Ishikawa (cell line): ENCODE results near the gene DHRSX.

ENCODE experiments used
- CEBPB ChIP-seq: IDR thresholded peaks from 2 replicates; pipeline ENCODE4 v1.6.1; 2012
- CREB1 ChIP-seq: IDR thresholded peaks from 2 replicates; pipeline ENCODE4 v1.6.1; 2012; ENCODE audit warnings: low read depth
- EGR1 ChIP-seq: IDR thresholded peaks from 2 replicates; pipeline ENCODE4 v1.6.1; 2012
- EP300 ChIP-seq: IDR thresholded peaks from 2 replicates; pipeline ENCODE4 v1.6.1; 2012; ENCODE audit warnings: borderline replicate concordance
- FOXM1 ChIP-seq: IDR thresholded peaks from 2 replicates; pipeline ENCODE4 v1.6.1; 2012; ENCODE audit warnings: low read depth, borderline replicate concordance
- NFIC ChIP-seq: IDR thresholded peaks from 2 replicates; pipeline ENCODE4 v1.6.1; 2012
- RAD21 ChIP-seq: IDR thresholded peaks from 2 replicates; pipeline ENCODE4 v1.6.1; 2012; ENCODE audit warnings: low read depth
- TAF1 ChIP-seq: IDR thresholded peaks from 2 replicates; pipeline ENCODE4 v1.6.1; 2012; ENCODE audit warnings: low read depth, mild to moderate bottlenecking
- TCF12 ChIP-seq: IDR thresholded peaks from 2 replicates; pipeline ENCODE4 v1.6.1; 2012; ENCODE audit warnings: low read depth
- TEAD4 ChIP-seq: IDR thresholded peaks from 2 replicates; pipeline ENCODE4 v1.6.1; 2012
- YY1 ChIP-seq: IDR thresholded peaks from 2 replicates; pipeline ENCODE4 v1.6.1; 2012; ENCODE audit warnings: low read depth
- ZBTB7A ChIP-seq: IDR thresholded peaks from 2 replicates; pipeline ENCODE4 v1.6.1; 2012; ENCODE audit warnings: low read depth
- TF ChIP-seq, protein P1 (sequence below): IDR thresholded peaks from 2 replicates; pipeline ENCODE4 v1.6.1; 2012; ENCODE audit warnings: low read depth, mild to moderate bottlenecking
- TF ChIP-seq, protein P2 (sequence below): IDR thresholded peaks from 2 replicates; pipeline ENCODE4 v1.6.1; 2012
- TF ChIP-seq, protein P3 (sequence below): IDR thresholded peaks from 2 replicates; pipeline ENCODE4 v1.6.1; 2012

The DHRSX gene

DNA sequence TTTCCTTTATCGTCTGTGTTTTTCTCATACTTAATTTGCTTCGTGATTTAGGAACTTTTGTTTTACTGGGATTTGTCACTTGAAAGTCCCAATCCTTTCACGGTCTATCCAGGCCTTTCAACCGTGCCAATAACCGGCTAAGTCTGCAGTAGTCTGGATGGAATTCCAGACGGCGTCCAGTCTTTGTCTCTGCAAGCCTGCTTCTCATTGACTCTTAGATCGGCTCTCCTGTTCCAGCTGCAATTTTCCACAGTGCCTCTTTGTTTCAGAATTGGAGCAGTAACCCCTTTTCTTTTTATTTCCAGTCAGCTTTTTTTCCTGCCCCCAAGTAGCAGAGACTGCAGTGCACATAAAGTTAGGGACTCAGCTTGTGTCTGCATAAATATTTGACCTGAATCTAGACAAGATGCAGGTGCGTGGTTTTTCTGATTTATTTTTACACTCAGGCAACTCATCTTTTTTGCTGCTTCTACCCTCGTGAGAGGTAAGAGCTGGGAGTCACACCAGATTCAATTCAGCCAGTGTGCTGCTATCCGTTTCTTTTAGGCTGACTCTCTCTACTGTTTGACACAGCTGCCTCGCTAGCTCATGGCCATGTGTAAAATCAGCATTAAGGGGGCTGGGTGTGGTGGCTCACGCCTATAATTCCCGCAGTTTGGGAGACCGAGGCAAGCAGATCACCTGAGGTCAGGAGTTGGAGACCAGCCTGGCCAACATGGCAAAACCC, 37.4 kb upstream of the DHRSX start:
- TF ChIP-seq CEBPB (no peak), TCF12 (no peak), EGR1 (no peak), TAF1 (no peak), YY1 (no peak), RAD21 (no peak)

DNA sequence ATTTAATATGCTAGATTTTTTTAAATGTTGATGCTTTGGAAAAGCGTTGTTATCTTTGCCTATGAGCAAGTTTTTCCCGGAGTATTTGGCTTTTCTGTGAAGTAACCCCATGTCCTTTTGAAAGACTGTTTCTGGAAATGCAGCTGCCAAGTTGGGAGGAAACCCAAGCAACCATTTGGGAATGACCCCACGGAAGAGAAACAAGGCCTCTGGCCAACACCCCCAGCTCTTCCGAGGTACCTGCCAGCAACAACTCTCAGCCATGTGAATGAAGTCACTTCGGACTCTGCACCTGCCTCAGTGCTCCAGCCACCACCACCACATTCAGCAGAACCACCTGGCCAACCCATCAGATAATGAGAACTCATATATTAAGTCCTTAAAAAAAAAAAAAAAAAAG, 36.2 kb upstream of the DHRSX start:
- TF ChIP-seq, protein P1, sequence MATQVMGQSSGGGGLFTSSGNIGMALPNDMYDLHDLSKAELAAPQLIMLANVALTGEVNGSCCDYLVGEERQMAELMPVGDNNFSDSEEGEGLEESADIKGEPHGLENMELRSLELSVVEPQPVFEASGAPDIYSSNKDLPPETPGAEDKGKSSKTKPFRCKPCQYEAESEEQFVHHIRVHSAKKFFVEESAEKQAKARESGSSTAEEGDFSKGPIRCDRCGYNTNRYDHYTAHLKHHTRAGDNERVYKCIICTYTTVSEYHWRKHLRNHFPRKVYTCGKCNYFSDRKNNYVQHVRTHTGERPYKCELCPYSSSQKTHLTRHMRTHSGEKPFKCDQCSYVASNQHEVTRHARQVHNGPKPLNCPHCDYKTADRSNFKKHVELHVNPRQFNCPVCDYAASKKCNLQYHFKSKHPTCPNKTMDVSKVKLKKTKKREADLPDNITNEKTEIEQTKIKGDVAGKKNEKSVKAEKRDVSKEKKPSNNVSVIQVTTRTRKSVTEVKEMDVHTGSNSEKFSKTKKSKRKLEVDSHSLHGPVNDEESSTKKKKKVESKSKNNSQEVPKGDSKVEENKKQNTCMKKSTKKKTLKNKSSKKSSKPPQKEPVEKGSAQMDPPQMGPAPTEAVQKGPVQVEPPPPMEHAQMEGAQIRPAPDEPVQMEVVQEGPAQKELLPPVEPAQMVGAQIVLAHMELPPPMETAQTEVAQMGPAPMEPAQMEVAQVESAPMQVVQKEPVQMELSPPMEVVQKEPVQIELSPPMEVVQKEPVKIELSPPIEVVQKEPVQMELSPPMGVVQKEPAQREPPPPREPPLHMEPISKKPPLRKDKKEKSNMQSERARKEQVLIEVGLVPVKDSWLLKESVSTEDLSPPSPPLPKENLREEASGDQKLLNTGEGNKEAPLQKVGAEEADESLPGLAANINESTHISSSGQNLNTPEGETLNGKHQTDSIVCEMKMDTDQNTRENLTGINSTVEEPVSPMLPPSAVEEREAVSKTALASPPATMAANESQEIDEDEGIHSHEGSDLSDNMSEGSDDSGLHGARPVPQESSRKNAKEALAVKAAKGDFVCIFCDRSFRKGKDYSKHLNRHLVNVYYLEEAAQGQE = no peak
- TF ChIP-seq TAF1 (no peak), EGR1 (no peak), ZBTB7A (no peak), TCF12 (no peak), EP300 (no peak), CREB1 (no peak), CEBPB (no peak), TEAD4 (no peak), FOXM1 (no peak), NFIC (no peak), YY1 (no peak), RAD21 (no peak)
- TF ChIP-seq, protein P2, sequence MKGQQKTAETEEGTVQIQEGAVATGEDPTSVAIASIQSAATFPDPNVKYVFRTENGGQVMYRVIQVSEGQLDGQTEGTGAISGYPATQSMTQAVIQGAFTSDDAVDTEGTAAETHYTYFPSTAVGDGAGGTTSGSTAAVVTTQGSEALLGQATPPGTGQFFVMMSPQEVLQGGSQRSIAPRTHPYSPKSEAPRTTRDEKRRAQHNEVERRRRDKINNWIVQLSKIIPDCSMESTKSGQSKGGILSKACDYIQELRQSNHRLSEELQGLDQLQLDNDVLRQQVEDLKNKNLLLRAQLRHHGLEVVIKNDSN = no peak
- TF ChIP-seq, protein P3, sequence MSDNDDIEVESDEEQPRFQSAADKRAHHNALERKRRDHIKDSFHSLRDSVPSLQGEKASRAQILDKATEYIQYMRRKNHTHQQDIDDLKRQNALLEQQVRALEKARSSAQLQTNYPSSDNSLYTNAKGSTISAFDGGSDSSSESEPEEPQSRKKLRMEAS = no peak

DNA sequence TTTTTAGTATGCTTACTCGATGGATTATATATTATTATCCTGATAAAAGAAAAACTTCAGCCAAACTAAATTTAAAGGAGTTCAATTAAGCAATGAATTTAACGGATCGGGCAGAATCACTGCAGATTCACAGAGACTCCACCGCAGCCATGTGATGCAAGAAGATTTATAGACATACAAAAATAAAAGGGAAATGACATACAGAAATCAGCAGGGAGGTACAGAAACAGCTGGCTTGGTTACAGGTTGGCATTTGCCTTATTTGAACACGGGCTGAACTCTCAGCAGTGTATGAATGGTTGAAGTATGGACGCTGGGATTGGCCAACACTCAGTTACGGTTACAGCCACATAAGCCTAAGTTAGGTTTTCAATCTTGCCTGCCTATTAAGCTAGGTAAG, 35.4 kb upstream of the DHRSX start:
- no peak for TF ChIP-seq TCF12
- TF ChIP-seq TEAD4 = no peak
- no peak for TF ChIP-seq FOXM1
- no peak for TF ChIP-seq NFIC
- TF ChIP-seq EP300 = no peak
- no peak for TF ChIP-seq RAD21
- TF ChIP-seq EGR1 = no peak
- no peak for TF ChIP-seq CEBPB
- no peak for TF ChIP-seq CREB1
- TF ChIP-seq, protein P1 = no peak
- no peak for TF ChIP-seq ZBTB7A
- TF ChIP-seq, protein P3 = no peak
- TF ChIP-seq TAF1 = no peak
- TF ChIP-seq YY1 = no peak
- TF ChIP-seq, protein P2 = no peak

DNA sequence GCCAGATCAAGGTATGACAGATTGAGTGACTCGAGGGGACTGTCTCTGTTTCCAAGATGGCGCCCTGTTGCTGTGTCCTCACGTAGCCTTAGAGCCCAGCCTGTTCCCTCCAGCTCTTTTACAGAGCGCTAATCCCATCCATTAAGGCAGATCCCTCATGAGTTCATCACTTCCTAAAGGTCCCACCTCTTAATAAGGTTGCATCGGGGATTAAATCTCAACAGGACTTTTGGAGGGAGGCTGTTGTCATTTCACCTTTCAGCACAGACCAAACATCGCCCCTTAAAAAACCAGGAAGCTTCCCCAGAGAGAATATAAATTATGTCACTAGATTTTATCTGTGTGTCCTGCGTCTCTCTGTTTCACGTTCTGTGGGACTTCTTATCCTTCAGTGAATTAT, 32.6 kb upstream of the DHRSX start:
- no peak for TF ChIP-seq CREB1
- no peak for TF ChIP-seq FOXM1
- TF ChIP-seq NFIC = no peak
- no peak for TF ChIP-seq TCF12
- no peak for TF ChIP-seq TAF1
- TF ChIP-seq, protein P1 = no peak
